ENCODE measurements around the gene CHST15. TPM values are rescaled to one million over a fixed set of nuclear protein-coding genes. Genes with fewer than 3 reads are reported as not detected.

The CHST15 gene
- total RNA-seq, 1 experiment from 2014 or later: 17.1 TPM

- TF ChIP-seq EZH2 (IDR thresholded peaks at IDR 0.05; ENCODE audit: low read length, unreplicated experiment) (no peak), CTCF (conservative IDR thresholded peaks at IDR 0.05; ENCODE audit: low read depth, low read length) (no peak), EZH2phosphoT487 (IDR thresholded peaks at IDR 0.05; ENCODE audit: borderline replicate concordance, low read length) (no peak)
- DNase-seq (no peak), ATAC-seq (no peak)
- Histone ChIP-seq H3K27me3 (ENCODE audit: low read length) (no peaks in the 10 kb centered on the region), H3K9me3 (ENCODE audit: low read length) (no peaks in the 10 kb centered on the region), H3F3A (ENCODE audit: low read length, unreplicated experiment) (no peaks in the 10 kb centered on the region), H3K4me1 (ENCODE audit: insufficient read depth, low read length) (peaks cover 5% of the 10 kb centered on the region; the same call in 1 of the 2 replicates), H3K36me3 (ENCODE audit: low read depth, low read length) (no peaks in the 10 kb centered on the region), H4K20me1 (ENCODE audit: low read length) (peaks cover 10% of the 10 kb centered on the region), H3K4me2 (ENCODE audit: low read length) (no peak overlapping the region), H3K27ac (ENCODE audit: low read length) (no peak overlapping the region), H3K9me2 (replicated peaks; ENCODE audit: low read length) (no peaks in the 10 kb centered on the region), H3K4me3 (ENCODE audit: low read length) (no peak overlapping the region), H3K9ac (ENCODE audit: low read length) (no peak overlapping the region), H2AFZ (ENCODE audit: low read length) (no peak overlapping the region), H3K79me2 (ENCODE audit: low read length) (peaks cover 80% of the 10 kb centered on the region)
- ChIA-PET CTCF (no interaction called here), POLR2A (ENCODE audit: unreplicated experiment) (no interaction called here)
- no TSS peak for BruUV-seq (replicated peaks)
- intact Hi-C loops (cut with micrococcal nuclease): no loop called here
These were observed 8.7 kb downstream of the CHST15 start for GRCh38 chr10:124084708-124085107.

DNA sequence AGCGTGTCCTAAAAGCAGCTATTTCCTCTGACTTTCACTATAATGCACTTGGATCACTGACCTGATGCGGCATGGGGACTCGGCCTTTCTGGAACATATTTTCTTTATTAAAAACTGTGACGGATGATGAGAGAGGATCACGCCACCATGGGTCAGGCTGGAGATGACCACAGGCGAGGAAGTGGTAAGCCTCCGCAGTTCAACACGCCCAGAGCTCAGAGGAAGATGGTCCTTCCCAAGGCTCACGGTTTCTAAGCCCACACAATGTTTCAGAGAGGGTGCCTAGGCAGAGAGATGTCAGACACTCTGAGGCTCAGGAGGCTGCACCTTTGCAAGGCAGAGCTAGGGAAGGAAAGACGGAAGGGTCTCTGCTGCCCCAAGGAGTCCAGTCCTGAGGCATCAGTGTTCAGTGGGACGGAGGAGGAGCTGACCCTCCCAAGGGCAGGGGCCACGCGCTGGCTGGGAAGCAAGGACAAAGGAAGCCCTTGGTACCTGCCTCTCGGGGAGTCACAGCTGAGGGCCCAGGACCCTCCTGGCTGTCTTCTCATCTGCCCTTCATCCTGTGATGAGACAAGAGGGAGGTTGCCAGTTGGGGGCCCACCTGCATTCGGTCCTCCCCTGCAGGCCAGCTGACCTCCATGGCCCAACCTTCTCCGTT is 9.5 kb downstream of the CHST15 start:
- DNase-seq (no peak), ATAC-seq (no peak)
- intact Hi-C loops (cut with micrococcal nuclease): no loop called here
- Histone ChIP-seq H3K36me3 (ENCODE audit: low read depth, low read length) (no peaks in the 10 kb centered on the region), H3F3A (ENCODE audit: low read length, unreplicated experiment) (no peaks in the 10 kb centered on the region), H2AFZ (ENCODE audit: low read length) (no peak overlapping the region), H3K9ac (ENCODE audit: low read length) (no peak overlapping the region), H3K9me3 (ENCODE audit: low read length) (no peaks in the 10 kb centered on the region), H3K4me2 (ENCODE audit: low read length) (no peak overlapping the region), H3K4me3 (ENCODE audit: low read length) (no peak overlapping the region), H3K9me2 (replicated peaks; ENCODE audit: low read length) (no peaks in the 10 kb centered on the region), H3K27ac (ENCODE audit: low read length) (no peak overlapping the region), H3K4me1 (ENCODE audit: insufficient read depth, low read length) (peaks cover 5% of the 10 kb centered on the region; the same call in 1 of the 2 replicates), H4K20me1 (ENCODE audit: low read length) (0 out of 2 replicates have a peak, but pooled peaks cover 4% of the 10 kb centered on the region), H3K79me2 (ENCODE audit: low read length) (peaks cover 73% of the 10 kb centered on the region), H3K27me3 (ENCODE audit: low read length) (no peaks in the 10 kb centered on the region)
- no TSS peak for BruUV-seq (replicated peaks)
- no peak for TF ChIP-seq EZH2phosphoT487 (IDR thresholded peaks at IDR 0.05; ENCODE audit: borderline replicate concordance, low read length)
- no peak for TF ChIP-seq CTCF (conservative IDR thresholded peaks at IDR 0.05; ENCODE audit: low read depth, low read length)
- no peak for TF ChIP-seq EZH2 (IDR thresholded peaks at IDR 0.05; ENCODE audit: low read length, unreplicated experiment)
- ChIA-PET POLR2A (ENCODE audit: unreplicated experiment) (no interaction called here), CTCF (no interaction called here)

DNA sequence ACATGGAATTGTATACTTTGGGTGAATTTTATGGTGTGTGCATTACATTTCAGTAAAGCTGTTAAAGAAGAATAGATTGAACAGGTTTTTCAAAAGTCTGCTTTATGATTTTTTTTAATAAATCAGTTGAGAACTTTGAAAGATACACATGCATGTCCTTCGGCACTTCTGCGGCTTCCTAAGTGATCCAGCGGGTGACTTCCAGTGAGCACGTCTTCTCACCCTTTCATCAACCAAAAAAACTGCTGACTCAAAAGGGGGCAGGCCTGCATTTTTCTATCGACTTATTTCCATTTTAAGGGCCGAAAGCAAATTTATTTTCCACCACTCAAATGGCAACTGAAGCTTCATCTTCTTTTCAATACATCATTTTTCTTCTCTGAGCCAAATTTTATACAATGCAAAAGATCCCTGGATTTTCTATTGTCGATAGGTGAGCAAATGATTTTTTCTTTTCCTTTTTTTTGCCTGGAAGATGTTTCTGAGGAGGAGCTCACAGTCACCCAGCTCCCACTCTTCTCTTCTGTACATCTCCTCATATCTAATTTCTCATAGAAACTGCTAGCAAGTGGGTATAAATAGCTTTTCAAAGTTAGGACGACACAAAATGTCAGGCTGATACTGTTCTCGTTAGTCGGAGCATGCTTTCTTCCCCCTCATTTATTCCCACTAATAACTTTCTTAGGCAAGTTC is 10.2 kb downstream of the CHST15 start:
- no peak for TF ChIP-seq EZH2phosphoT487 (IDR thresholded peaks at IDR 0.05; ENCODE audit: borderline replicate concordance, low read length)
- no peak for TF ChIP-seq CTCF (conservative IDR thresholded peaks at IDR 0.05; ENCODE audit: low read depth, low read length)
- no peak for TF ChIP-seq EZH2 (IDR thresholded peaks at IDR 0.05; ENCODE audit: low read length, unreplicated experiment)
- no peak for ATAC-seq
- BruUV-seq (replicated peaks): no TSS peak

More for the DNA sequence above, 10.2 kb downstream of the CHST15 start:
- CTCF ChIA-PET: no interaction called here
- Histone ChIP-seq H3K36me3 (ENCODE audit: low read depth, low read length) (no peaks in the 10 kb centered on the region), H3K27ac (ENCODE audit: low read length) (no peak overlapping the region), H4K20me1 (ENCODE audit: low read length) (0 out of 2 replicates have a peak, but pooled peaks cover 4% of the 10 kb centered on the region), H3K79me2 (ENCODE audit: low read length) (peaks cover 72% of the 10 kb centered on the region), H3K27me3 (ENCODE audit: low read length) (no peaks in the 10 kb centered on the region), H3K9ac (ENCODE audit: low read length) (no peak overlapping the region), H2AFZ (ENCODE audit: low read length) (no peak overlapping the region), H3K4me1 (ENCODE audit: insufficient read depth, low read length) (peaks cover 5% of the 10 kb centered on the region; the same call in 1 of the 2 replicates), H3K4me3 (ENCODE audit: low read length) (no peak overlapping the region), H3K4me2 (ENCODE audit: low read length) (no peak overlapping the region), H3K9me3 (ENCODE audit: low read length) (no peaks in the 10 kb centered on the region), H3K9me2 (replicated peaks; ENCODE audit: low read length) (no peaks in the 10 kb centered on the region), H3F3A (ENCODE audit: low read length, unreplicated experiment) (no peaks in the 10 kb centered on the region)
- intact Hi-C loops (cut with micrococcal nuclease): no loop called here
- no peak for DNase-seq
- POLR2A ChIA-PET (ENCODE audit: unreplicated experiment): no interaction called here

Measured in PC-3 (cell line).